WTC11 (cell line): ENCODE results near the gene EXD3. TPM values are rescaled to one million over a fixed set of nuclear protein-coding genes. Genes with fewer than 3 reads are reported as not detected.
A peak's percentile ranks its signal among the peaks of the same experiment; 100 is the strongest.

ENCODE experiments used
- ATAC-seq: fragments of 200-7000 bp; cut with Tn5 transposase; 2 replicates; pipeline ENCODE4 v1.10.0; 2021; ENCODE audit warnings: mild to moderate bottlenecking, moderate library complexity
- CTCF ChIA-PET: fragments of 300-600 bp; sonication (Branson Sonifier 250); formaldehyde crosslinking; loops from one replicate; lab custom pipeline; 2021; ENCODE audit warnings: antibody characterized with exemption; lab: Charles Lee
- POLR2A ChIA-PET: fragments of 350-600 bp; sonication (Branson Sonifier 250); formaldehyde crosslinking; loops from one replicate; lab custom pipeline; 2021; ENCODE audit warnings: antibody characterized with exemption; lab: Charles Lee
- DNase-seq: peaks from one replicate; pipeline ENCODE4 v3.0.0; 2021; ENCODE audit warnings: low spot score
- H3K27ac Mint-ChIP-seq: 2 replicates; pipeline ENCODE4 v1.8.0; 2021; ENCODE audit warnings: mixed read lengths
- H3K27me3 Mint-ChIP-seq: 2 replicates; pipeline ENCODE4 v1.8.0; 2021; ENCODE audit warnings: low read depth, mild to moderate bottlenecking, moderate library complexity, mixed read lengths
- H3K36me3 Mint-ChIP-seq: 2 replicates; pipeline ENCODE4 v1.8.0; 2021; ENCODE audit warnings: mixed read lengths
- H3K4me1 Mint-ChIP-seq: 2 replicates; pipeline ENCODE4 v1.8.0; 2022; ENCODE audit warnings: mixed read lengths
- H3K4me3 Mint-ChIP-seq: 2 replicates; pipeline ENCODE4 v1.8.0; 2021; ENCODE audit warnings: mild to moderate bottlenecking, moderate library complexity, mixed read lengths
- H3K9me3 Mint-ChIP-seq: 2 replicates; pipeline ENCODE4 v1.8.0; 2021; ENCODE audit warnings: mixed read lengths
- ARID4B ChIP-seq: sonication (generic); formaldehyde crosslinking; IDR thresholded peaks from 2 replicates; pipeline ENCODE4 v1.8.0; 2023; ENCODE audit warnings: missing genetic modification reagents, mild to moderate bottlenecking, borderline replicate concordance
- CDX4 ChIP-seq: fragments of 250-450 bp; sonication (Bioruptor Pico); IDR thresholded peaks from 2 replicates; pipeline ENCODE4 v1.9.0; 2021; ENCODE audit warnings: moderate library complexity, mild to moderate bottlenecking, inconsistent platforms, borderline replicate concordance
- FOXJ3 ChIP-seq: sonication (generic); formaldehyde crosslinking; IDR thresholded peaks from 2 replicates; pipeline ENCODE4 v1.9.0; 2021; ENCODE audit warnings: missing genetic modification reagents, mild to moderate bottlenecking, borderline replicate concordance
- FOXP1 ChIP-seq: sonication (generic); formaldehyde crosslinking; IDR thresholded peaks from 2 replicates; pipeline ENCODE4 v1.8.0; 2022; ENCODE audit warnings: missing genetic modification reagents, mild to moderate bottlenecking, moderate library complexity, borderline replicate concordance
- FOXP4 ChIP-seq: sonication (generic); formaldehyde crosslinking; IDR thresholded peaks from 2 replicates; pipeline ENCODE4 v1.8.0; 2022; ENCODE audit warnings: mild to moderate bottlenecking, missing genetic modification reagents
- GRHL2 ChIP-seq: fragments of 250-450 bp; sonication (Bioruptor Pico); IDR thresholded peaks from 2 replicates; pipeline ENCODE4 v1.8.0; 2022; ENCODE audit warnings: mild to moderate bottlenecking, moderate library complexity; ENCODE audit not compliant: insufficient replicate concordance, severe bottlenecking
- IRF2 ChIP-seq: sonication (generic); formaldehyde crosslinking; IDR thresholded peaks from 2 replicates; pipeline ENCODE4 v1.8.0; 2022; ENCODE audit warnings: low read depth, missing genetic modification reagents, borderline replicate concordance
- JAZF1 ChIP-seq: fragments of 250-450 bp; sonication (Bioruptor Pico); IDR thresholded peaks from 2 replicates; pipeline ENCODE4 v1.9.0; 2021; ENCODE audit warnings: moderate library complexity, mild to moderate bottlenecking, inconsistent platforms
- JUN ChIP-seq: sonication (generic); formaldehyde crosslinking; IDR thresholded peaks from 2 replicates; pipeline ENCODE4 v1.8.0; 2023; ENCODE audit warnings: mild to moderate bottlenecking, missing genetic modification reagents
- MXD4 ChIP-seq: fragments of 250-450 bp; sonication (Bioruptor Pico); IDR thresholded peaks from 2 replicates; pipeline ENCODE4 v1.8.0; 2021; ENCODE audit warnings: mild to moderate bottlenecking, moderate library complexity, borderline replicate concordance
- NFATC4 ChIP-seq: fragments of 250-450 bp; sonication (Bioruptor Pico); IDR thresholded peaks from 2 replicates; pipeline ENCODE4 v1.9.0; 2021; ENCODE audit warnings: mild to moderate bottlenecking
- NR2C2 ChIP-seq: sonication (generic); formaldehyde crosslinking; IDR thresholded peaks from 2 replicates; pipeline ENCODE4 v1.8.0; 2022; ENCODE audit warnings: mild to moderate bottlenecking, missing genetic modification reagents
- SP1 ChIP-seq: sonication (generic); formaldehyde crosslinking; conservative IDR thresholded peaks from 2 replicates; pipeline ENCODE4 v1.8.1; 2022; ENCODE audit warnings: missing genetic modification reagents
- ZMAT4 ChIP-seq: fragments of 250-450 bp; sonication (Bioruptor Pico); IDR thresholded peaks from 2 replicates; pipeline ENCODE4 v1.9.0; 2021; ENCODE audit warnings: mild to moderate bottlenecking
- ZNF121 ChIP-seq: sonication (generic); formaldehyde crosslinking; IDR thresholded peaks from 2 replicates; pipeline ENCODE4 v1.8.0; 2023; ENCODE audit warnings: missing genetic modification reagents
- ZNF396 ChIP-seq: fragments of 250-450 bp; sonication (Bioruptor Pico); IDR thresholded peaks from 2 replicates; pipeline ENCODE4 v1.8.0; 2021; ENCODE audit warnings: mild to moderate bottlenecking, moderate library complexity, borderline replicate concordance
- ZNF671 ChIP-seq: fragments of 250-450 bp; sonication (Bioruptor Pico); IDR thresholded peaks from 2 replicates; pipeline ENCODE4 v1.8.0; 2021; ENCODE audit warnings: mild to moderate bottlenecking
- total RNA-seq: library from RNA; stranded (reverse); gene quantifications from 3 replicates; pipeline ENCODE4 v1.2.3, GENCODE V29; 2021
- TF ChIP-seq, protein P1 (sequence below): sonication (generic); formaldehyde crosslinking; IDR thresholded peaks from 2 replicates; pipeline ENCODE4 v1.8.1; 2023; ENCODE audit warnings: mild to moderate bottlenecking, missing genetic modification reagents, borderline replicate concordance
- TF ChIP-seq, protein P2 (sequence below): sonication (generic); formaldehyde crosslinking; IDR thresholded peaks from 2 replicates; pipeline ENCODE4 v1.8.1; 2022; ENCODE audit warnings: mild to moderate bottlenecking, missing genetic modification reagents, moderate library complexity, borderline replicate concordance
- TF ChIP-seq, protein P3 (sequence below): sonication (generic); formaldehyde crosslinking; IDR thresholded peaks from 2 replicates; pipeline ENCODE4 v1.8.0; 2023; ENCODE audit warnings: missing genetic modification reagents

The EXD3 gene
- total RNA-seq, 1 experiment from 2014 or later: 21.2 TPM

DNA sequence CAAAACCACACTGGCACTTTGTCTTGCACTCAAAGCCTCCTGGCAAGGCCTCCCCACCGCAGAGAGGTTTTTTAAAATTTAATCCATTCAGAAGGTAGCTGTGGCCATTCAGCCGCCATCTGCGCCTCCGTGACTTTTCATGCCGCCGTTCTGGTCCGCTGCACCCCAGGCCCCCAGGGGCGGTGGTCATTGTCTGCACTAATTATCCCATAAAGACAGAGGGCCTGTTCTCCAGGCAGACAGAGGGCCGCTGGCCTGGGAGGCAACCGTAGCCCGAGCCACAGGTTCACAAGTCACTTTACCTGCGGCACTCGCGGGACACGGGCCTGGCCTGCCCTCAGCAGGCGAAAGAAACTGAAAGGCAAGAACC is 49.4 kb downstream of the EXD3 start (continued):
- TF ChIP-seq, protein P1, sequence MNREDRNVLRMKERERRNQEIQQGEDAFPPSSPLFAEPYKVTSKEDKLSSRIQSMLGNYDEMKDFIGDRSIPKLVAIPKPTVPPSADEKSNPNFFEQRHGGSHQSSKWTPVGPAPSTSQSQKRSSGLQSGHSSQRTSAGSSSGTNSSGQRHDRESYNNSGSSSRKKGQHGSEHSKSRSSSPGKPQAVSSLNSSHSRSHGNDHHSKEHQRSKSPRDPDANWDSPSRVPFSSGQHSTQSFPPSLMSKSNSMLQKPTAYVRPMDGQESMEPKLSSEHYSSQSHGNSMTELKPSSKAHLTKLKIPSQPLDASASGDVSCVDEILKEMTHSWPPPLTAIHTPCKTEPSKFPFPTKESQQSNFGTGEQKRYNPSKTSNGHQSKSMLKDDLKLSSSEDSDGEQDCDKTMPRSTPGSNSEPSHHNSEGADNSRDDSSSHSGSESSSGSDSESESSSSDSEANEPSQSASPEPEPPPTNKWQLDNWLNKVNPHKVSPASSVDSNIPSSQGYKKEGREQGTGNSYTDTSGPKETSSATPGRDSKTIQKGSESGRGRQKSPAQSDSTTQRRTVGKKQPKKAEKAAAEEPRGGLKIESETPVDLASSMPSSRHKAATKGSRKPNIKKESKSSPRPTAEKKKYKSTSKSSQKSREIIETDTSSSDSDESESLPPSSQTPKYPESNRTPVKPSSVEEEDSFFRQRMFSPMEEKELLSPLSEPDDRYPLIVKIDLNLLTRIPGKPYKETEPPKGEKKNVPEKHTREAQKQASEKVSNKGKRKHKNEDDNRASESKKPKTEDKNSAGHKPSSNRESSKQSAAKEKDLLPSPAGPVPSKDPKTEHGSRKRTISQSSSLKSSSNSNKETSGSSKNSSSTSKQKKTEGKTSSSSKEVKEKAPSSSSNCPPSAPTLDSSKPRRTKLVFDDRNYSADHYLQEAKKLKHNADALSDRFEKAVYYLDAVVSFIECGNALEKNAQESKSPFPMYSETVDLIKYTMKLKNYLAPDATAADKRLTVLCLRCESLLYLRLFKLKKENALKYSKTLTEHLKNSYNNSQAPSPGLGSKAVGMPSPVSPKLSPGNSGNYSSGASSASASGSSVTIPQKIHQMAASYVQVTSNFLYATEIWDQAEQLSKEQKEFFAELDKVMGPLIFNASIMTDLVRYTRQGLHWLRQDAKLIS (CRISPR knock-in tag): no peak
- TF ChIP-seq NR2C2 (CRISPR knock-in tag) (no peak), FOXP4 (CRISPR knock-in tag) (no peak), ZMAT4 (CRISPR knock-in tag) (no peak), GRHL2 (no peak), ZNF671 (CRISPR knock-in tag) (no peak), NFATC4 (CRISPR knock-in tag) (no peak), ZNF396 (CRISPR knock-in tag) (no peak), MXD4 (CRISPR knock-in tag) (no peak), SP1 (CRISPR knock-in tag) (no peak), JAZF1 (no peak), CDX4 (CRISPR knock-in tag) (no peak), FOXJ3 (CRISPR knock-in tag) (no peak), FOXP1 (CRISPR knock-in tag) (no peak)
- TF ChIP-seq, protein P2, sequence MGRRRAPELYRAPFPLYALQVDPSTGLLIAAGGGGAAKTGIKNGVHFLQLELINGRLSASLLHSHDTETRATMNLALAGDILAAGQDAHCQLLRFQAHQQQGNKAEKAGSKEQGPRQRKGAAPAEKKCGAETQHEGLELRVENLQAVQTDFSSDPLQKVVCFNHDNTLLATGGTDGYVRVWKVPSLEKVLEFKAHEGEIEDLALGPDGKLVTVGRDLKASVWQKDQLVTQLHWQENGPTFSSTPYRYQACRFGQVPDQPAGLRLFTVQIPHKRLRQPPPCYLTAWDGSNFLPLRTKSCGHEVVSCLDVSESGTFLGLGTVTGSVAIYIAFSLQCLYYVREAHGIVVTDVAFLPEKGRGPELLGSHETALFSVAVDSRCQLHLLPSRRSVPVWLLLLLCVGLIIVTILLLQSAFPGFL (CRISPR knock-in tag): no peak
- TF ChIP-seq, protein P3, sequence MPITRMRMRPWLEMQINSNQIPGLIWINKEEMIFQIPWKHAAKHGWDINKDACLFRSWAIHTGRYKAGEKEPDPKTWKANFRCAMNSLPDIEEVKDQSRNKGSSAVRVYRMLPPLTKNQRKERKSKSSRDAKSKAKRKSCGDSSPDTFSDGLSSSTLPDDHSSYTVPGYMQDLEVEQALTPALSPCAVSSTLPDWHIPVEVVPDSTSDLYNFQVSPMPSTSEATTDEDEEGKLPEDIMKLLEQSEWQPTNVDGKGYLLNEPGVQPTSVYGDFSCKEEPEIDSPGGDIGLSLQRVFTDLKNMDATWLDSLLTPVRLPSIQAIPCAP (CRISPR knock-in tag): no peak

GRCh38 chr9:137372693-137373610 is 50.0 kb downstream of the EXD3 start:
- H3K27me3 Mint-ChIP-seq: peaks cover 11% of the 10 kb centered on the region
- no peaks in the 10 kb centered on the region for H3K4me1 Mint-ChIP-seq
- 0 out of 2 replicates have a peak, but pooled peaks cover 3% of the 10 kb centered on the region for H3K36me3 Mint-ChIP-seq
- H3K27ac Mint-ChIP-seq: no peak overlapping the region
- H3K4me3 Mint-ChIP-seq: no peak overlapping the region
- ChIA-PET CTCF (interaction anchor here (0.5 to 1.5 kb wide), 5 partner anchors 22 to 136 kb away, joined by 3 to 6 read pairs (median 4); partner anchors contain the start of gene NRARP), POLR2A (no interaction called here)
- no peak for ATAC-seq
- DNase-seq: peak; percentile 11
- H3K9me3 Mint-ChIP-seq: 0 out of 2 replicates have a peak, but pooled peaks cover 4% of the 10 kb centered on the region
- TF ChIP-seq JUN (CRISPR knock-in tag) (no peak), ARID4B (CRISPR knock-in tag) (no peak), ZNF121 (CRISPR knock-in tag) (no peak), IRF2 (no peak)
